Liver (tissue), 9 donors: Measurements from ENCODE around the gene GALK1. TPM values are rescaled to one million over a fixed set of nuclear protein-coding genes. Genes with fewer than 3 reads are reported as not detected.

Source experiments
- DNase-seq: peaks from one replicate; pipeline ENCODE4 v3.0.0-alpha.2; 2017; ENCODE audit warnings: low spot score
- H3K27ac ChIP-seq, 2 donors: one replicate each; pipeline ENCODE4 v1.7.0; 2013; ENCODE audit warnings: inconsistent platforms in 2 of 2, low read length in 2 of 2, control low read depth in 1 of 2, low read depth in 1 of 2, mild to moderate bottlenecking in 1 of 2
- H3K27me3 ChIP-seq, 4 donors: one replicate each; pipeline versions ENCODE4 v1.6.1 to v1.7.0; 2013; ENCODE audit warnings: low read length in 3 of 4, inconsistent platforms in 1 of 4, mild to moderate bottlenecking in 1 of 4, moderate library complexity in 1 of 4; ENCODE audit not compliant: control insufficient read depth in 4 of 4, insufficient read depth in 4 of 4
- H3K36me3 ChIP-seq, 4 donors: one replicate each; pipeline versions ENCODE4 v1.6.1 to v1.7.0; 2013; ENCODE audit warnings: low read length in 3 of 4, mild to moderate bottlenecking in 3 of 4, low read depth in 1 of 4, moderate library complexity in 1 of 4; ENCODE audit not compliant: control insufficient read depth in 4 of 4, insufficient read depth in 3 of 4
- H3K4me1 ChIP-seq, 4 donors: one replicate each; pipeline versions ENCODE4 v1.6.1 to v1.7.0; 2013; ENCODE audit warnings: low read length in 3 of 4, mild to moderate bottlenecking in 3 of 4, moderate library complexity in 1 of 4; ENCODE audit not compliant: control insufficient read depth in 4 of 4, insufficient read depth in 4 of 4
- H3K4me3 ChIP-seq, 3 donors: one replicate each; pipeline versions ENCODE4 v1.6.1 to v1.7.0; 2013; ENCODE audit warnings: low read length in 3 of 3, control low read depth in 1 of 3, low read depth in 1 of 3, mild to moderate bottlenecking in 1 of 3
- H3K9ac ChIP-seq, 2 donors: one replicate each; pipeline ENCODE4 v1.7.0; 2013; ENCODE audit warnings: low read length in 2 of 2, mild to moderate bottlenecking in 2 of 2, moderate library complexity in 2 of 2, control low read depth in 1 of 2, low read depth in 1 of 2
- H3K9me3 ChIP-seq, 4 donors: one replicate each; pipeline versions ENCODE4 v1.6.1 to v1.7.0; 2013; ENCODE audit warnings: low read length in 3 of 4; ENCODE audit not compliant: control insufficient read depth in 4 of 4
- EGR1 ChIP-seq, 2 donors: IDR thresholded peaks; 2 replicates each; pipeline ENCODE4 v1.6.1; 2016 to 2018; ENCODE audit warnings: antibody characterized with exemption in 2 of 2, low read depth in 2 of 2
- FOXA1 ChIP-seq: IDR thresholded peaks from 2 replicates; pipeline ENCODE4 v1.6.1; 2016; ENCODE audit warnings: antibody characterized with exemption
- FOXA2 ChIP-seq: IDR thresholded peaks from 2 replicates; pipeline ENCODE4 v1.6.1; 2016; ENCODE audit warnings: antibody characterized with exemption
- GABPA ChIP-seq, 2 donors: IDR thresholded peaks in 1 of 2; conservative IDR thresholded peaks in 1 of 2; 2 replicates each; pipeline ENCODE4 v1.6.1; 2016; ENCODE audit warnings: antibody characterized with exemption in 2 of 2, mild to moderate bottlenecking in 1 of 2, moderate library complexity in 1 of 2
- HNF4A ChIP-seq, 2 donors: conservative IDR thresholded peaks; 2 replicates each; pipeline ENCODE4 v1.6.1; 2016; ENCODE audit warnings: antibody characterized with exemption in 2 of 2, mild to moderate bottlenecking in 2 of 2
- HNF4G ChIP-seq: IDR thresholded peaks from 2 replicates; pipeline ENCODE4 v1.6.1; 2016; ENCODE audit warnings: antibody characterized with exemption
- JUND ChIP-seq, 2 donors: IDR thresholded peaks; 2 replicates each; pipeline ENCODE4 v1.6.1; 2016; ENCODE audit warnings: antibody characterized with exemption in 2 of 2
- NR2F2 ChIP-seq: IDR thresholded peaks from 2 replicates; pipeline ENCODE4 v1.6.1; 2016; ENCODE audit warnings: antibody characterized with exemption
- RAD21 ChIP-seq, 2 donors: IDR thresholded peaks; 2 replicates each; pipeline ENCODE4 v1.6.1; 2016; ENCODE audit warnings: antibody characterized with exemption in 2 of 2, mild to moderate bottlenecking in 2 of 2
- RXRA ChIP-seq, 2 donors: IDR thresholded peaks; 2 replicates each; pipeline ENCODE4 v1.6.1; 2017 to 2018; ENCODE audit warnings: antibody characterized with exemption in 2 of 2, mild to moderate bottlenecking in 1 of 2
- SP1 ChIP-seq: IDR thresholded peaks from 2 replicates; pipeline ENCODE4 v1.6.1; 2018; ENCODE audit warnings: antibody characterized with exemption, mild to moderate bottlenecking
- TAF1 ChIP-seq: conservative IDR thresholded peaks from 2 replicates; pipeline ENCODE4 v1.6.1; 2016; ENCODE audit warnings: antibody characterized with exemption, mild to moderate bottlenecking
- YY1 ChIP-seq: IDR thresholded peaks from 2 replicates; pipeline ENCODE4 v1.6.1; 2016; ENCODE audit warnings: antibody characterized with exemption, mild to moderate bottlenecking
- WGBS: extraction: QIAGEN DNeasy Blood & Tissue Kit; methylation state at CpG from one replicate; pipeline ENCODE4 v1.1.7; 2013; 5-methylcytosine and 5-hydroxymethylcytosine counted together
- polyA plus RNA-seq, 2 donors: library from polyadenylated mRNA; stranded (reverse) in 1 of 2; unstranded in 1 of 2; fragments of 200-250 nt in 1 of 2; fragments of >200 nt in 1 of 2; fragmentation: Nextera tagmentation in 1 of 2; extraction: Ambion mirVana in 1 of 2; gene quantifications; one replicate each; pipeline versions ENCODE4 v1.2.1 to v1.2.3, GENCODE V29; 2013 to 2015
- total RNA-seq, 2 donors: library from RNA; depleted of rRNA; stranded (reverse); fragments of >200 nt; gene quantifications; one replicate each; pipeline ENCODE4 v1.2.3, GENCODE V29; 2014
- TF ChIP-seq, protein P1 (sequence below): IDR thresholded peaks from 2 replicates; pipeline ENCODE4 v1.6.1; 2016; ENCODE audit warnings: antibody characterized with exemption
- TF ChIP-seq, protein P2 (sequence below): IDR thresholded peaks from 2 replicates; pipeline ENCODE4 v1.6.1; 2016; ENCODE audit warnings: antibody characterized with exemption, mild to moderate bottlenecking
- TF ChIP-seq, protein P3 (sequence below): fragments of 150-350 bp; IDR thresholded peaks from 2 replicates; pipeline ENCODE4 v1.5.1; 2017; ENCODE audit warnings: improper control_type of control experiment, low read depth, low read length; ENCODE audit not compliant: missing input control
- TF ChIP-seq, protein P4 (sequence below): IDR thresholded peaks from 2 replicates; pipeline ENCODE4 v1.6.1; 2016; ENCODE audit warnings: antibody characterized with exemption
- TF ChIP-seq, protein P5 (sequence below): IDR thresholded peaks from 2 replicates; pipeline ENCODE4 v1.6.1; 2016; ENCODE audit warnings: antibody characterized with exemption
- donor health status: healthy.
- donor health status: healthy.
- donor health status: healthy.
- donor health status: healthy.
- donor health status: healthy.

The GALK1 gene
- total and polyA plus RNA-seq, 4 donors, result 59.0 to 230 (median 95.9) TPM

DNA sequence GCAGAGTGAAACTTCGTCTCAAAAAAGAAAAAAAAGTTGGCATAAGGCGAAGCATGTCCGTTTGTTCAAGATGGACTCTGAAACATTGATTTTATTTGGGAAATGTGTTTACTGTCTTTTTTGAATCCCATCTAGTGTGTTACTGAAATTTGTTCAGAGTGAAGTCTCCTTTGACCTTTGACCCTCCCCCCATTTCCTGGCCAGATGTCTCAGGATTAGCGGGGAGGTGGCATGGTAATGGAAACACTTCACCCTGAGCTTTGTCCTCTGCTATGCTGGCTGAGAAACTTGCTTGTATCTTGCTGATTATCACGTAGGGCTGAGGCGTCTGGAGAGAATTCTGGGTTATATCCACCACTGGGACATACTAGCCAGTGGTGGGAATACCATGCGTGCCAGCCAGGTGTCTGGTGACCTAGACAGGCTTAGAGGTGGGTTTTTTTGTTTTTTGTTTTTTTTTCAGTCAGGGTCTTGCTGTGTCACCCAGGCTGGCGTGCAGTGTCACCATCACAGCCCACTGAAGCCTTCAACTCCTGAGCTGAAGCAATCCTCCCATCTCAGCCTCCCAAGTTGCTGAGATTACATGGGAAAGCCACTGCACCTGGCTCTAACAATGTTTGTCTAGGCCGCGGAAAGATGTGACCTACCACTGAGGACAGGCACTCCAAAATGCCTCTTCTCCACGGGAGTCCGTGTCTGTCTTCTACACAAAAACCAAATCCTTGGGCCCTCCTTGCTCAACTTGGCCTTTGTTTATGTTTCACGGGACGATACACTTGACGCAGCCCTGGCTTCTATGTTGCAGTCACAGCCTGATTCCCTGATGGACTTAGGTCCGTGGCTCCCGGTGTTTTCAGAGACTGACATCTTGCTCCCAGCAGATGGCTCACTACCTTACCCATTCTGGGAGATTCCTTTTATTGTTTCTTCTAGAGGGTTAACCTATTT is 6.6 kb upstream of the GALK1 start:
- whole genome bisulfite sequencing, result 34% methylated on average over 17 of the region's 17 CpGs
- no peak overlapping the region for H3K4me3 ChIP-seq
- no peaks in the 10 kb centered on the region for H3K27me3 ChIP-seq
- H3K27ac ChIP-seq, result peak overlapping the region; percentile 72 to 90
- no peaks in the 10 kb centered on the region for H3K36me3 ChIP-seq
- peak in 1 of 2 donors; percentile 44 for TF ChIP-seq GABPA (IDR thresholded peaks at IDR 0.05 in 1 of 2, conservative IDR thresholded peaks at IDR 0.05 in 1 of 2)
- TF ChIP-seq YY1, result peak; percentile 80
- peak; percentile 88 to 90 for TF ChIP-seq HNF4A (conservative IDR thresholded peaks at IDR 0.05)
- TF ChIP-seq FOXA1, result peak; percentile 37
- TF ChIP-seq, protein P1, sequence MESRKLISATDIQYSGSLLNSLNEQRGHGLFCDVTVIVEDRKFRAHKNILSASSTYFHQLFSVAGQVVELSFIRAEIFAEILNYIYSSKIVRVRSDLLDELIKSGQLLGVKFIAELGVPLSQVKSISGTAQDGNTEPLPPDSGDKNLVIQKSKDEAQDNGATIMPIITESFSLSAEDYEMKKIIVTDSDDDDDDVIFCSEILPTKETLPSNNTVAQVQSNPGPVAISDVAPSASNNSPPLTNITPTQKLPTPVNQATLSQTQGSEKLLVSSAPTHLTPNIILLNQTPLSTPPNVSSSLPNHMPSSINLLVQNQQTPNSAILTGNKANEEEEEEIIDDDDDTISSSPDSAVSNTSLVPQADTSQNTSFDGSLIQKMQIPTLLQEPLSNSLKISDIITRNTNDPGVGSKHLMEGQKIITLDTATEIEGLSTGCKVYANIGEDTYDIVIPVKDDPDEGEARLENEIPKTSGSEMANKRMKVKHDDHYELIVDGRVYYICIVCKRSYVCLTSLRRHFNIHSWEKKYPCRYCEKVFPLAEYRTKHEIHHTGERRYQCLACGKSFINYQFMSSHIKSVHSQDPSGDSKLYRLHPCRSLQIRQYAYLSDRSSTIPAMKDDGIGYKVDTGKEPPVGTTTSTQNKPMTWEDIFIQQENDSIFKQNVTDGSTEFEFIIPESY, result peak; percentile 13
- TF ChIP-seq, protein P2, sequence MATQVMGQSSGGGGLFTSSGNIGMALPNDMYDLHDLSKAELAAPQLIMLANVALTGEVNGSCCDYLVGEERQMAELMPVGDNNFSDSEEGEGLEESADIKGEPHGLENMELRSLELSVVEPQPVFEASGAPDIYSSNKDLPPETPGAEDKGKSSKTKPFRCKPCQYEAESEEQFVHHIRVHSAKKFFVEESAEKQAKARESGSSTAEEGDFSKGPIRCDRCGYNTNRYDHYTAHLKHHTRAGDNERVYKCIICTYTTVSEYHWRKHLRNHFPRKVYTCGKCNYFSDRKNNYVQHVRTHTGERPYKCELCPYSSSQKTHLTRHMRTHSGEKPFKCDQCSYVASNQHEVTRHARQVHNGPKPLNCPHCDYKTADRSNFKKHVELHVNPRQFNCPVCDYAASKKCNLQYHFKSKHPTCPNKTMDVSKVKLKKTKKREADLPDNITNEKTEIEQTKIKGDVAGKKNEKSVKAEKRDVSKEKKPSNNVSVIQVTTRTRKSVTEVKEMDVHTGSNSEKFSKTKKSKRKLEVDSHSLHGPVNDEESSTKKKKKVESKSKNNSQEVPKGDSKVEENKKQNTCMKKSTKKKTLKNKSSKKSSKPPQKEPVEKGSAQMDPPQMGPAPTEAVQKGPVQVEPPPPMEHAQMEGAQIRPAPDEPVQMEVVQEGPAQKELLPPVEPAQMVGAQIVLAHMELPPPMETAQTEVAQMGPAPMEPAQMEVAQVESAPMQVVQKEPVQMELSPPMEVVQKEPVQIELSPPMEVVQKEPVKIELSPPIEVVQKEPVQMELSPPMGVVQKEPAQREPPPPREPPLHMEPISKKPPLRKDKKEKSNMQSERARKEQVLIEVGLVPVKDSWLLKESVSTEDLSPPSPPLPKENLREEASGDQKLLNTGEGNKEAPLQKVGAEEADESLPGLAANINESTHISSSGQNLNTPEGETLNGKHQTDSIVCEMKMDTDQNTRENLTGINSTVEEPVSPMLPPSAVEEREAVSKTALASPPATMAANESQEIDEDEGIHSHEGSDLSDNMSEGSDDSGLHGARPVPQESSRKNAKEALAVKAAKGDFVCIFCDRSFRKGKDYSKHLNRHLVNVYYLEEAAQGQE, result peak; percentile 29
- TF ChIP-seq, protein P3, sequence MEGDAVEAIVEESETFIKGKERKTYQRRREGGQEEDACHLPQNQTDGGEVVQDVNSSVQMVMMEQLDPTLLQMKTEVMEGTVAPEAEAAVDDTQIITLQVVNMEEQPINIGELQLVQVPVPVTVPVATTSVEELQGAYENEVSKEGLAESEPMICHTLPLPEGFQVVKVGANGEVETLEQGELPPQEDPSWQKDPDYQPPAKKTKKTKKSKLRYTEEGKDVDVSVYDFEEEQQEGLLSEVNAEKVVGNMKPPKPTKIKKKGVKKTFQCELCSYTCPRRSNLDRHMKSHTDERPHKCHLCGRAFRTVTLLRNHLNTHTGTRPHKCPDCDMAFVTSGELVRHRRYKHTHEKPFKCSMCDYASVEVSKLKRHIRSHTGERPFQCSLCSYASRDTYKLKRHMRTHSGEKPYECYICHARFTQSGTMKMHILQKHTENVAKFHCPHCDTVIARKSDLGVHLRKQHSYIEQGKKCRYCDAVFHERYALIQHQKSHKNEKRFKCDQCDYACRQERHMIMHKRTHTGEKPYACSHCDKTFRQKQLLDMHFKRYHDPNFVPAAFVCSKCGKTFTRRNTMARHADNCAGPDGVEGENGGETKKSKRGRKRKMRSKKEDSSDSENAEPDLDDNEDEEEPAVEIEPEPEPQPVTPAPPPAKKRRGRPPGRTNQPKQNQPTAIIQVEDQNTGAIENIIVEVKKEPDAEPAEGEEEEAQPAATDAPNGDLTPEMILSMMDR, result no peak
- TF ChIP-seq, protein P4, sequence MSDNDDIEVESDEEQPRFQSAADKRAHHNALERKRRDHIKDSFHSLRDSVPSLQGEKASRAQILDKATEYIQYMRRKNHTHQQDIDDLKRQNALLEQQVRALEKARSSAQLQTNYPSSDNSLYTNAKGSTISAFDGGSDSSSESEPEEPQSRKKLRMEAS, result no peak
- TF ChIP-seq FOXA2, result no peak
- TF ChIP-seq RXRA (IDR thresholded peaks at IDR 0.05), result peak; percentile 77 to 81
- TF ChIP-seq, protein P5, sequence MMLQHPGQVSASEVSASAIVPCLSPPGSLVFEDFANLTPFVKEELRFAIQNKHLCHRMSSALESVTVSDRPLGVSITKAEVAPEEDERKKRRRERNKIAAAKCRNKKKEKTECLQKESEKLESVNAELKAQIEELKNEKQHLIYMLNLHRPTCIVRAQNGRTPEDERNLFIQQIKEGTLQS, result peak; percentile 24
- peak; percentile 81 for TF ChIP-seq HNF4G
- TF ChIP-seq EGR1 (IDR thresholded peaks at IDR 0.05; ENCODE audit: low read depth in 2 of 2), result peak; percentile 19 to 76
- TF ChIP-seq SP1, result peak; percentile 75
- peak; percentile 82 for TF ChIP-seq JUND (IDR thresholded peaks at IDR 0.05)
- TF ChIP-seq RAD21 (IDR thresholded peaks at IDR 0.05), result peak; percentile 12 to 16
- no peak for TF ChIP-seq TAF1
- TF ChIP-seq NR2F2, result peak; percentile 92
- H3K9me3 ChIP-seq, result no peaks in the 10 kb centered on the region
- H3K9ac ChIP-seq, result no peak overlapping the region
- H3K4me1 ChIP-seq, result peaks cover 3 to 43% (median 32%) of the 10 kb centered on the region in 4 donors
- peak; percentile 32 for DNase-seq
